Endothelial cell of umbilical vein (primary cell): Measurements from ENCODE around the gene FPGS. TPM values are rescaled to one million over a fixed set of nuclear protein-coding genes. Genes with fewer than 3 reads are reported as not detected.

Source experiments
- BruUV-seq: library from RNA; stranded (reverse); fragments of 400-500 nt; replicated peaks from 2 replicates; lab custom pipeline; 2021; lab: Mats Ljungman, UMichigan
- CTCF ChIA-PET: fragments of 300-600, 350-600 bp; sonication (Branson Sonifier 250); formaldehyde crosslinking; loops from one replicate; lab custom pipeline; 2021; ENCODE audit warnings: antibody characterized with exemption, inconsistent platforms; lab: Charles Lee
- POLR2A ChIA-PET: fragments of 300-600, 350-600 bp; sonication (Branson Sonifier 250); formaldehyde crosslinking; loops from one replicate; lab custom pipeline; 2021; ENCODE audit warnings: antibody characterized with exemption, inconsistent platforms; lab: Charles Lee
- DNase-seq: peaks from one replicate; pipeline ENCODE4 v3.0.0-alpha.2; 2011; ENCODE audit warnings: low read depth, low spot score
- FAIRE-seq: peaks from 2 replicates; lab custom pipeline; 2011; peaks lifted over from hg19 to GRCh38; lab: Jason Lieb, UNC
- H2AFZ ChIP-seq: 2 replicates; pipeline ENCODE4 v1.6.0; 2012; ENCODE audit warnings: low read depth, low read length, control low read depth, inconsistent platforms
- H3K27ac ChIP-seq: 2 replicates; pipeline ENCODE4 v1.5.1; 2011; ENCODE audit warnings: low read depth, mild to moderate bottlenecking, control low read depth, low read length, moderate library complexity; ENCODE audit not compliant: insufficient read depth
- H3K27me3 ChIP-seq, 2 experiments: 2 replicates each; pipeline versions ENCODE4 v1.6.0 to v1.6.1; 2011; ENCODE audit warnings: low read length in 2 of 2, mixed read lengths in 1 of 2; ENCODE audit not compliant: control insufficient read depth in 2 of 2, insufficient read depth in 2 of 2
- H3K36me3 ChIP-seq, 2 experiments: 2 replicates in 1 of 2; 3 replicates in 1 of 2; pipeline ENCODE4 v1.5.1; 2011; ENCODE audit warnings: low read length in 2 of 2, mild to moderate bottlenecking in 1 of 2, moderate library complexity in 1 of 2; ENCODE audit not compliant: control insufficient read depth in 2 of 2, insufficient read depth in 2 of 2; ENCODE audit errors: extremely low read depth in 1 of 2
- H3K4me1 ChIP-seq: 3 replicates; pipeline ENCODE4 v1.5.1; 2011; ENCODE audit warnings: mild to moderate bottlenecking, low read length; ENCODE audit not compliant: control insufficient read depth, insufficient read depth; ENCODE audit errors: extremely low read depth
- H3K4me2 ChIP-seq: 2 replicates; pipeline ENCODE4 v1.6.1; 2011; ENCODE audit warnings: low read length, control low read depth, mixed read lengths; ENCODE audit not compliant: insufficient read depth
- H3K4me3 ChIP-seq, 3 experiments: fragments of 200-600 bp in 1 of 3; sonication (generic), shearing (Covaris generic) in 1 of 3; replicated peaks in 1 of 3; 2 replicates each; pipeline ENCODE4 v1.5.1; 2011 to 2016; ENCODE audit warnings: control low read depth in 3 of 3, low read length in 3 of 3, mild to moderate bottlenecking in 2 of 3, inconsistent platforms in 1 of 3, low read depth in 1 of 3, moderate library complexity in 1 of 3; ENCODE audit not compliant: insufficient read depth in 1 of 3
- H3K79me2 ChIP-seq: 2 replicates; pipeline ENCODE4 v1.6.0; 2012; ENCODE audit warnings: low read length, inconsistent platforms; ENCODE audit not compliant: control insufficient read depth, insufficient read depth
- H3K9ac ChIP-seq: replicated peaks from 2 replicates; pipeline ENCODE3; 2011; ENCODE audit warnings: low read length, control low read depth; ENCODE audit not compliant: insufficient read depth; ENCODE audit errors: extremely low read depth
- H3K9me1 ChIP-seq: replicated peaks from 3 replicates; pipeline ENCODE4 v1.6.0; 2011; ENCODE audit warnings: mild to moderate bottlenecking, low read length; ENCODE audit not compliant: control insufficient read depth, insufficient read depth; ENCODE audit errors: extremely low read depth
- H3K9me3 ChIP-seq: replicated peaks from 2 replicates; pipeline ENCODE4 v1.5.1; 2012; ENCODE audit warnings: low read length, inconsistent platforms; ENCODE audit not compliant: control insufficient read depth, insufficient read depth
- H4K20me1 ChIP-seq: replicated peaks from 2 replicates; pipeline ENCODE3; 2011; ENCODE audit warnings: mild to moderate bottlenecking, low read length; ENCODE audit not compliant: control insufficient read depth, insufficient read depth; ENCODE audit errors: extremely low read depth
- FOS ChIP-seq: IDR thresholded peaks from 2 replicates; pipeline ENCODE4 v1.6.1; 2011; ENCODE audit warnings: mild to moderate bottlenecking, low read length, moderate library complexity, borderline replicate concordance; ENCODE audit not compliant: insufficient read depth
- GATA2 ChIP-seq: IDR thresholded peaks from 2 replicates; pipeline ENCODE4 v1.7.0; 2011; ENCODE audit warnings: low read depth, mild to moderate bottlenecking, moderate library complexity, mixed read lengths, low read length; ENCODE audit not compliant: insufficient read length, insufficient read depth
- JUN ChIP-seq: IDR thresholded peaks from 2 replicates; pipeline ENCODE4 v1.6.1; 2011; ENCODE audit warnings: borderline replicate concordance, low read depth; ENCODE audit not compliant: insufficient read length, insufficient read depth
- POLR2A ChIP-seq: IDR thresholded peaks from 2 replicates; pipeline ENCODE4 v1.6.1; 2012; ENCODE audit warnings: low read depth, mild to moderate bottlenecking, control low read depth, low read length
- POLR2AphosphoS5 ChIP-seq: IDR thresholded peaks from 2 replicates; pipeline ENCODE4 v1.6.1; 2012; ENCODE audit warnings: low read depth, mild to moderate bottlenecking, control low read depth, low read length, moderate library complexity; ENCODE audit not compliant: insufficient read depth
- dilution Hi-C: fragments of 300-500 bp; cut with MboI; formaldehyde crosslinking; loops from one replicate; pipeline ENCODE4 v1.15.0; 2019; ENCODE audit warnings: low sequenced_read_pairs; ENCODE audit not compliant: extremely low pct_ligation_motif_present
- intact Hi-C: fragments of 100-400 bp; cut with micrococcal nuclease; formaldehyde crosslinking; loops from one replicate; pipeline ENCODE4 v1.10.0; 2022
- polyA plus RNA-seq, 4 experiments: library from polyadenylated mRNA; depleted of rRNA in 3 of 4; stranded (reverse) in 3 of 4; unstranded in 1 of 4; fragments of >200 nt; gene quantifications; 2 replicates each; pipeline versions ENCODE4 v1.2.1 to v1.2.3, GENCODE V29; 2011 to 2012; ENCODE audit warnings: missing spikeins in 1 of 4
- total RNA-seq: library from RNA; stranded (reverse); gene quantifications from 2 replicates; pipeline ENCODE4 v1.2.3, GENCODE V29; 2021

Gene FPGS
- total and polyA plus RNA-seq, 2 donors (not counting 3 experiments of a cell fraction or from before 2014, with no cell fraction given), result 77.7 to 90.2 TPM

- POLR2A ChIA-PET, result no interaction called here
- intact Hi-C loops, result loop anchor here (2.0 kb wide), 1 partner anchor 55 kb away; no protein-coding TSS in a partner anchor
- Histone ChIP-seq H3K27me3 (no peaks in the 10 kb centered on the region), H3K79me2 (peaks cover 9% of the 10 kb centered on the region), H3K9me1 (no peaks in the 10 kb centered on the region), H3K4me3 (no peak overlapping the region), H3K4me2 (no peak overlapping the region), H3K36me3 (peaks cover 30 to 63% of the 10 kb centered on the region in 2 experiments), H3K9ac (no peak overlapping the region), H3K9me3 (no peaks in the 10 kb centered on the region), H3K4me1 (peaks cover 10% of the 10 kb centered on the region), H4K20me1 (no peaks in the 10 kb centered on the region), H2AFZ (no peak overlapping the region), H3K27ac (no peak overlapping the region)
- TF ChIP-seq JUN (no peak), FOS (no peak), POLR2A (no peak), POLR2AphosphoS5 (peak; percentile 39)
- no TSS peak for BruUV-seq
- FAIRE-seq, result no peak
- CTCF ChIA-PET, result interaction anchor here (8.4 kb wide), 1 partner anchor 54 kb away, joined by 76 read pairs; no protein-coding TSS in a partner anchor
- dilution Hi-C loops, result no loop called here
- no peak for DNase-seq
These were observed 13.1 kb downstream of the FPGS start for GRCh38 chr9:127815512-127816361.

- Histone ChIP-seq H3K36me3 (peaks cover 33 to 65% of the 10 kb centered on the region in 2 experiments), H3K9me3 (no peaks in the 10 kb centered on the region)
- intact Hi-C loops, result loop anchor here (2.0 kb wide), 1 partner anchor 54 kb away; no protein-coding TSS in a partner anchor
These were observed 13.7 kb downstream of the FPGS start for GRCh38 chr9:127816362-127816725.

More at GRCh38 chr9:127816362-127816725, 13.7 kb downstream of the FPGS start:
- Histone ChIP-seq H3K27ac (no peak overlapping the region), H3K4me1 (peaks cover 10% of the 10 kb centered on the region), H4K20me1 (no peaks in the 10 kb centered on the region), H3K4me2 (no peak overlapping the region), H3K4me3 (no peak overlapping the region), H3K9me1 (no peaks in the 10 kb centered on the region), H3K9ac (no peak overlapping the region), H3K27me3 (no peaks in the 10 kb centered on the region), H2AFZ (no peak overlapping the region), H3K79me2 (peaks cover 15% of the 10 kb centered on the region)
- dilution Hi-C loops, result no loop called here
- FAIRE-seq (peak; percentile 38), DNase-seq (no peak)
- TF ChIP-seq GATA2, result no peak
- TF ChIP-seq POLR2AphosphoS5, result peak; percentile 13
- no TSS peak for BruUV-seq
- CTCF ChIA-PET, result interaction anchor here (8.4 kb wide), 1 partner anchor 53 kb away, joined by 76 read pairs; no protein-coding TSS in a partner anchor
- POLR2A ChIA-PET, result no interaction called here
